GM19395 (cell line): ENCODE results near the gene PCDHGC4.

Source experiments
- ATAC-seq: cut with Tn5 transposase; IDR thresholded peaks from one replicate; pipeline ENCODE4 v1.9.1; 2021; ENCODE audit warnings: mild to moderate bottlenecking, moderate library complexity; ENCODE audit not compliant: unreplicated experiment

PCDHGC4 gene

DNA sequence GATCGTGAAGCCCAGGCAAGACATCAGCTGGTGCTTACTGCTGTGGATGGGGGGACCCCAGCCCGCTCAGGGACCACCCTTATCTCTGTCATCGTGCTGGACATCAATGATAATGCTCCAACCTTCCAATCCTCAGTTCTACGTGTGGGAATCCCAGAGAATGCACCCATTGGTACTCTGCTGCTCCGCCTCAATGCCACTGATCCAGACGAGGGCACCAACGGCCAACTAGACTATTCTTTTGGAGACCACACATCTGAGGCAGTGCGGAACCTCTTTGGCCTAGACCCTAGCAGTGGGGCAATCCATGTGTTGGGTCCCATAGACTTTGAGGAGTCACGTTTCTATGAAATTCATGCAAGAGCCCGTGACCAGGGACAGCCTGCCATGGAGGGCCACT, 5.0 kb downstream of the PCDHGC4 start:
- ATAC-seq = no peak

DNA sequence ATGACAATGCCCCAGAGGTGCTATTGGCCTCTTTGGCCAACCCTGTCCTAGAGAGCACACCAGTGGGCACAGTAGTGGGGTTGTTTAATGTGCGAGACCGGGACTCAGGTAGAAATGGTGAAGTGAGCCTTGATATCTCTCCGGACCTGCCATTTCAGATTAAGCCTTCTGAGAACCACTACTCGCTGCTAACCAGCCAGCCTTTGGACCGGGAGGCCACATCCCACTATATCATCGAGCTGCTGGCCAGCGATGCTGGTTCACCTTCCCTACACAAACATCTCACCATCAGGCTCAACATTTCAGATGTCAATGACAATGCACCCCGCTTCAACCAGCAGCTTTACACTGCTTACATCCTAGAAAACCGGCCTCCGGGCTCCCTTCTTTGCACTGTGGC, 5.4 kb downstream of the PCDHGC4 start:
- ATAC-seq = no peak

- ATAC-seq = no peak
Measured at GRCh38 chr5:141490771-141491170, 5.9 kb downstream of the PCDHGC4 start.

DNA sequence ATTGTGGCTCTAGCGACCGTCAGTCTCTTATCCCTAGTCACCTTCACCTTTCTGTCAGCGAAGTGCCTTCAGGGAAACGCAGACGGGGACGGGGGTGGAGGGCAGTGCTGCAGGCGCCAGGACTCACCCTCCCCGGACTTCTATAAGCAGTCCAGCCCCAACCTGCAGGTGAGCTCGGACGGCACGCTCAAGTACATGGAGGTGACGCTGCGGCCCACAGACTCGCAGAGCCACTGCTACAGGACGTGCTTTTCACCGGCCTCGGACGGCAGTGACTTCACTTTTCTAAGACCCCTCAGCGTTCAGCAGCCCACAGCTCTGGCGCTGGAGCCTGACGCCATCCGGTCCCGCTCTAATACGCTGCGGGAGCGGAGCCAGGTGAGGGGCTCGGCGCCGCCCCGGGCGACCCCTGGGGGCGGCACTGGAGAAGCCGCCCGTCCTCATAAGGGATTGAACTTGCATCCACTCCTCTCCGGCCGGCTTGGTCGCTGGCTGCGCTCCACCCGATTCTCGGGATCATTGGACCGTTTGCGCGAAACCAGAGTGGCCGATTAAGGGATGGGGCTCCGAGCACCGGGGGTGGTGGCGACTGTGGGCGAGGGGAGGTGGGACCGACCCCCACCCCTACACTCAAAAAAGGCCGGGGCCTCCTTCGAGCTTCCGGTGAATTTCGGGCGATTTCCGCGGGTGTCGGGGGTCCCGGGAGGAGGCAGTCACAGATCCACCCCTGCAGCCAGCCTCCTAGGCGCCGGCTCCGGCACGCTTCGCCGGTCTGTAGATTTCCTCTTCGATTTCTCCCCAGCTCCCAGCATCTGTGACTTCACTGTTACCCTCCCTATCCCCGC, 6.7 kb downstream of the PCDHGC4 start:
- peak; percentile 26 for ATAC-seq

DNA sequence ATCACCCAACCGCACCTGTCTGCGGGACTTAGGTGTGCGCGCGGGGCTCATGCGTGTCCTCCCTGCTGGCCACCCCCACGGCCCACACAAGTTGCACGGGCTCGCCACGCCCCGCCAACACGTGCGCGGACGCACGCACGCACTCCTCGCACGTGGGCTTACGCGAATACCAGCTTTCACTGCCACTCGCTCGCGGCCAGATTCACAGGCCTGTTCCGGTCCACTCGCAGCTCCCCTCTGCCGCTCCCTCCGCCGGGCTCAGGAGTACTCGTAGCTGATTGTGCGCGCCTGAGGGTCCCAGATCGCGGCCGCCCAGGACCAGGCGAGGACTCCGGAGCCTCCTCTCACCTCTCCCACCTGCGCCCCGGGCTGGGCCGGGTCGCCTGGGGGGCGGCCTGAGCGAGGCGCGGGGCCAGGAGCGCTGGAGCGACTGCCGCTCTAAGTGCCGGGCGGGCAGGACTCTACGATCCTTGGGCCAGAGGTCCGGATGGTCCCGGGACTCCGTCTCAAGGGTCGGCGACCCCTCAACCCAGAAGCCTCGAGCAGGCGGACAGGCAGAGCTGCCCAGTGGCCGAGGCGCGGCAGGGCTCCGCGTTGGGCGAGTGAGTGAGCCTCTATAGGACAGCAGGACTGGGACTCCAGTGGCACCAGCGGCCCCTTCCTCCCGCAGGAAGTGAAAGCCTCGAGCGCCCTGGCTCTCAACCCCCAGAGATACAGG, 7.5 kb downstream of the PCDHGC4 start:
- ATAC-seq = peak; percentile 46

GRCh38 chr5:141493500-141494422, 8.9 kb downstream of the PCDHGC4 start:
- no peak for ATAC-seq

DNA sequence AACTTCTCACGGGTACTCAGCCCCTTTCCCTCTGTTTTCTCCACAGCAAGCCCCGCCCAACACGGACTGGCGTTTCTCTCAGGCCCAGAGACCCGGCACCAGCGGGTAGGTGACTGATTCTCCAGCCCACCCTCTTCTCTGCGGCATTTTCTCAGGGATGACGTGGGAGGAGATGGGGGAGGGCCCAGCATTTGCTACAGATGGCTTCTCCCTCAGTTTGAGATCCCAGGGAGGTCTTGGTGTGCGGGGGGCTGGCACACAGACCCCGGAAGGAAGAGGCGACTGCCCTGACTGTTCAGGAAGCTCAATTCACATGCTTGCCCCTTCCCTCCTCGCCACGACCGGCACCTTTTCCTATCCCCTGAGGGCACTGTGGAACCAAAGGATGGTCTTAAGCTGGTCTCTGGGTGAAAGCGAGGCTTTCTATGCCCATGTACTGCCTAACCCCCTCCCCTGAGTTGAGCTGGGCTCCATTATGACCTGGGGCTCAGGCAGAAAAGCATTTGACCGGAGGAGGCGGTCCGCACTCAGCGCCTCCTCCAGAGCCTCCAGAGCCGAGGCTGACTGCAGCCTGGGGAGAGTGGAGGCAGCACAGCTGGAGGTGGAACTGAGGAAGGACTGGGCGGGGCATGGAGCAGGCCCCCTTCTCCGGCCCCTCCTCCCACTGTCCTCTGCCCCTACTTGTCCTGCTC, 10.1 kb downstream of the PCDHGC4 start:
- no peak for ATAC-seq

GRCh38 chr5:141495453-141495811, 10.6 kb downstream of the PCDHGC4 start:
- no peak for ATAC-seq

DNA sequence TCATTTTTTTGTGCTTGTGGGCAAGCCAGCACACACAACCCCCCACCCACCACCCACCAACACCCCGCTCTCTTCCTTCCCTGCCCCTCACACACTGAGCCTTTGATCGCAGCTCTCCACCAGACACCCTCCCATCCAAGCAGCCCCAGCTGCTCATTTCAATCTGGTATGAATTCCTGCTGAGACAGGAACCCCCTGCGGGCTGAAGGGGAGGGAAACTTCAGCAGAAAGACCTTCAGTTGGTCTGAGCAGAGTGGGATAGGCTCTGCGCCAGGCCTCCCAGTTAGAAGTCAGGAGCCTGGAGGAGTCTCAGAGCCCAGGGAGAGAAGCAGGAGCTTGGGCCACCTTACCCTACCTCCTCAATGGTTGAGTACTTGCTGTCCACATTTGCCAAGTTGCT, 11.2 kb downstream of the PCDHGC4 start:
- no peak for ATAC-seq

- no peak for ATAC-seq
Measured at GRCh38 chr5:141501761-141502160, 16.9 kb downstream of the PCDHGC4 start.

GRCh38 chr5:141503681-141504080, 18.9 kb downstream of the PCDHGC4 start:
- no peak for ATAC-seq

- no peak for ATAC-seq
Measured at GRCh38 chr5:141504216-141504615, 19.4 kb downstream of the PCDHGC4 start.

DNA sequence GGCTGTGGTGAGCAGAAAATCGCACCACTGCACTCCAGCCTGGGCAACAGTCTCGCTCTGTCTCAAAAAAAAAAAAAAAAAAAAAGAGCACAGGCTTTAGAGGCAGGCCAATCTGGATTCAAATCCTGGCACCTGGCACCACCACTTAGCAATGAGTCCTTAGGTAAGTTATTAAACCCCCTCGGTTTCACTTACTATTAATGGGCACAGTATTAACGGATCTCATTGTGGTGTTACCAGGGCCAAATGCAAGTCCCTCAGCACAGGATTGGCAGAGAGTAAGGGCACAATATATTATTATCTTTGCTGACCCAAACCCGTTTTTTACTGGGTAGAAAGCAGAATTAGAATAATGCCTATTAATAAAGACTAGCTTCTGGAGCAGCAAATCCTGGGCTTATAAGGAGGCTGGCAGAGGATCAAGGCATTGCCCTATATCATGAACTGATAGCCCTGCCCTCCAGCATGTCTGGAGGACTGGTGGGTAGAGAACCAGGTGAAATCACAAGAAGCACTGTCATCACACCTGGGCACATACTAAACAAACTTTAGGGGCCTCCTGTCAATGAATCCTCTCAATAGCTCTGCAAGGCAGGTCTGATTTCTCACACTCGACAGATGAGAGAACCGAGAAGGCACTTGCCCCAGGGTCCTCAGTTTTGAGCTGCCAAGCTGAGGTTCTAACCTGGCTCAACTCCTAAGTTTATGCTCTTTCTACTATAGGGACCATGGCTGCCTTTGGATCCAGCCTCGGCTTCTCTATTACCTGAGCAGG, 21.7 kb downstream of the PCDHGC4 start:
- no peak for ATAC-seq

- ATAC-seq = peak; percentile 50
Measured at GRCh38 chr5:141507387-141508091, 22.7 kb downstream of the PCDHGC4 start.

- no peak for ATAC-seq
Measured at GRCh38 chr5:141508440-141508797, 23.6 kb downstream of the PCDHGC4 start.

- ATAC-seq = no peak
Measured at GRCh38 chr5:141508798-141509611, 24.2 kb downstream of the PCDHGC4 start.

DNA sequence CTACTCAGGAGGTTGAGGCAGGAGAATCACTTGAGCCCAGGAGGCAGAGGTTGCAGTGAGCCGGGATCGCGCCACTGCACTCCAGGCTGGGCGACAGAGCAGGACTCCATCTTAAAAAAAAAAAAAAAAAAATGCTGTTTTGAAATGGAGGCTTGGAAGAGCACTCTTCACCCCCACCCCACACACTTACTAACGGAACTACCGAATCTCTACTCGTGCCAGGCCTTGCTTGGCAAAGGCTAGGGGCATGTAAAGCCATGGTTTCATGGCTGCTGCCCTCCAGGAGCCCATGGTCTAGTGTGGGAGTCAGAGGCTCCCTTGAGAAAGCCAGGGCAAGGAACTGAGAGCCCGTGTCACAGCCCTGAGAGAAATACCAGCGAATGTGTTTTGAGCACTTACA, 25.3 kb downstream of the PCDHGC4 start:
- no peak for ATAC-seq

DNA sequence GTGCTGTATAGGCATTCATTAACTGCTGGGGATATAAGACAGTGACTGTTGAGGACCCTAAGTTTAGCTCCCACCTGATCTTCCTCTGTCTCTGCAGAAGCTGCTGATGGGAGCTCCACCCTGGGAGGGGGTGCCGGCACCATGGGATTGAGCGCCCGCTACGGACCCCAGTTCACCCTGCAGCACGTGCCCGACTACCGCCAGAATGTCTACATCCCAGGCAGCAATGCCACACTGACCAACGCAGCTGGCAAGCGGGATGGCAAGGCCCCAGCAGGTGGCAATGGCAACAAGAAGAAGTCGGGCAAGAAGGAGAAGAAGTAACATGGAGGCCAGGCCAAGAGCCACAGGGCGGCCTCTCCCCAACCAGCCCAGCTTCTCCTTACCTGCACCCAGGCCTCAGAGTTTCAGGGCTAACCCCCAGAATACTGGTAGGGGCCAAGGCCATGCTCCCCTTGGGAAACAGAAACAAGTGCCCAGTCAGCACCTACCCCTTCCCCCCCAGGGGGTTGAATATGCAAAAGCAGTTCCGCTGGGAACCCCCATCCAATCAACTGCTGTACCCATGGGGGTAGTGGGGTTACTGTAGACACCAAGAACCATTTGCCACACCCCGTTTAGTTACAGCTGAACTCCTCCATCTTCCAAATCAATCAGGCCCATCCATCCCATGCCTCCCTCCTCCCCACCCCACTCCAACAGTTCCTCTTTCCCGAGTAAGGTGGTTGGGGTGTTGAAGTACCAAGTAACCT, 26.2 kb downstream of the PCDHGC4 start:
- ATAC-seq = no peak
